HG02970 (cell line): ENCODE results near the gene CTTNBP2NL.
A peak's percentile ranks its signal among the peaks of the same experiment; 100 is the strongest.
"Not testable (repeated sequence)": the region's sequence is repeated elsewhere in the genome, so short reads cannot be mapped to it uniquely, and the experiment has no call there.

ENCODE experiments used
- ATAC-seq: cut with Tn5 transposase; IDR thresholded peaks from one replicate; pipeline ENCODE4 v1.9.1; 2021; ENCODE audit warnings: mild to moderate bottlenecking, moderate library complexity, moderate number of reproducible peaks; ENCODE audit not compliant: unreplicated experiment, low FRiP score

The CTTNBP2NL gene

DNA sequence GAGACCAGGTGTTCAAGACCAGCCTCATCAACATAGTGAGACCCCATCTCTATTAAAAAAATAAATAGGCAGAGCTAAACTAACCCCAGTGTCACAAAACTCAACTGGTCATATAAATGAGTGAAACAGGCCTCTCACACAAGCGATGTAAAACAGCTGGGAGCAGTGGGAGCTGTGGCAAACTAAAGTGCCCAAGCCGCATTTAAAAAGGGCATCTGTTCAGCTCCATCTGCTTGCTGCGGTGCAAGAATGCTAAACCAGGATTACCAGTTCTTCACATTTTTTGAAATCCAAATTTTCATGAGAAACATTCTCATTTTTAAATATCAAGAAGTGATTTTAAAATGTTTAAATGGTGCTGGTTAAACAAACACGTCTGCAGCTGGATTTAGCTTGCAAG lies 62.7 kb downstream of the CTTNBP2NL start:
- no peak for ATAC-seq

DNA sequence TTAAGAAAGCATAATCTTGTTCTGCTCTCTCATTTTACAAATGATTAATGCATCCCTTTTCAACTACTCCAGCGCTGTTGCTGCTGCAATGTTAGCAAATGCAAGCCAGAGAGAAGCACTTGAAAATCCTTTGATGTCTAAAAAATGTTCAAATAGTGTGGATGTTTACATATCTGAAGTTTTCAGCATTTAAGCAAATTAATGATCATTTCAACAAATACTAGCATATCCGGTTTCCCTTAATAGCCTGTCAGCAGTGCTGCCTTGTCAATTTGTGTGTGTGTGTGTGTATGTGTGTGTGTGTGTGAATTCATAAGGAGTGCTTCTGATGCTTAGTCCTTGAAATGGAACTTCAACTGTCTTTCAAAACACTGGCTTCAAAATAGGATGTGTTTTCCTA lies 64.6 kb downstream of the CTTNBP2NL start:
- no peak for ATAC-seq

GRCh38 chr1:112461200-112461871 lies 65.3 kb downstream of the CTTNBP2NL start:
- no peak for ATAC-seq

GRCh38 chr1:112462953-112463279 lies 66.9 kb downstream of the CTTNBP2NL start:
- ATAC-seq, result no peak

- no peak for ATAC-seq
Measured at GRCh38 chr1:112464501-112464900, 68.5 kb downstream of the CTTNBP2NL start.

- no peak for ATAC-seq
Measured at GRCh38 chr1:112465122-112465521, 69.1 kb downstream of the CTTNBP2NL start.

GRCh38 chr1:112466078-112466660 lies 70.2 kb downstream of the CTTNBP2NL start:
- ATAC-seq, result peak; percentile 78

DNA sequence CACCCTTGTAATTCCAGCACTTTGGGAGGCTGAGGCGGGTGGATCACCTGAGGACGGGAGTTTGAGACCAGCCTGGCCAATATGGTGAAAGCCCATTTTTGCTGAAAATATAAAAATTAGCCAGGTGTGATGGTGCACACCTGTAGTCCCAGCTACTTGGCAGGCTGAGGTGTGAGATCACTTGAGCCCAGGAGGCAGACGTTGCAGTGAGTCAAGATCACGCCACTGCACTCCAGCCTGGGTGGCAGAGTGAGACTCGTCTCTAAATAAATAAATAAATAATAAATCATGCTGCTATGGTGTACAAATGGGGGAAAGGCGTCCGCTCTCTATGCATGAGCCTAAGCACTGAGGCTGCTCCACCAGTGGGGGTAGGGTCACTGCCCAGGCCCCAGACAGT lies 74.3 kb downstream of the CTTNBP2NL start:
- not testable (repeated sequence) for ATAC-seq

DNA sequence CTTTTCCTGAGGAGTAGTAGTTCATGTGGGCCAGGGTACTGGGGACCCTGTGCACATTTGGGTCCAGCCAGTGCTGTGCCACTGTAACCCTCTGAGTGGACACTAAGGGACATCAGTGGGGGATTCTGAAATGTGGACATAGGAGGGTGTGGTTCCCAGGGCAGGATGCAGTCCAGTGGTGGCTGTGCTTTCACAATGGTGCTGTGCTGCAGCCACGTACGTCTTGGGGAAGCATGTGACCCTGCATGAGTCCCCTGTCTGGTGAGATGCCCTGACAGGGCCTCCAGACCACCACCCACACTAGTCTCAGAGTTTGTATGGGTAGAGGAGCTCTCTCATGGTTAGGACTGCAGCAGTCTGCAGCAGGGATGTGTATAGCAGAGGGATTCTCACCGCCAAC lies 75.0 kb downstream of the CTTNBP2NL start:
- ATAC-seq, result no peak

DNA sequence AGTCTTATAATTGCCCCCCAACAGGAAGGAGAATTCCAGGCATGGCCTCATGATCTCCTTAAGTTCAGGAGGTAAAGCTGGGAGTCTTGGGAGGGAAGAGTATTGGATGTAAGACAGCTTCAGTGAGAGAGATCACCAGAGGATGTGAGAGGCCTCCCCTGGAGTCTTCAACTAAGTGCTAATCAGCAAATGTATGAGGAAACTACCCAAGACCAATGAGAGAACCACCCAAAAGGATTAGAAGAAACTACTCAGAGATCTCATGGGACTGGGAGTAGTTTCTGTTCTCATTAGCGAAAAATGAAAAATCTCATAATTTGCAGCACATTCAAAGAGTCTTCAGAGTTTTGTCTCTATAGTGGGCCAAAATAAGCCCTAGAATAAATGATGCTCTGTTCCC lies 76.1 kb downstream of the CTTNBP2NL start:
- ATAC-seq, result no peak

DNA sequence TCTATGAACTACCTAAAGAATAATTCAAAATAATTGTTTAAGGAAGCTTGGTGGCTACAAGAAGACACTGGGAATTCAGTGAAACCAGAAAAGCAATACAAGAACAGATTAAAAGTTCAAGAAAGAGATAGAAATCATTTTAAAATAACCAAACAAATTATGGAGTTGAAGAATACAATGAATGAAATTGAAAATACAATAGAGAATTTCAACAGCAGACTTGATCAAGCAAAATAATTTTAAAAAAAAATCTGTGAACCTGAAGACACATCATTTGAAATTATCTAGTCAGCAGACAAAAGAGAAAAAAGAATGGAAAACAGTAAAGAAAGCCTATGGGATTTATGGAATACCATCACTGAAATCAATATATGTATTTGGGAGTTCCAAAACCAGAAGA lies 81.5 kb downstream of the CTTNBP2NL start:
- ATAC-seq, result no peak

- no peak for ATAC-seq
Measured at GRCh38 chr1:112478314-112478713, 82.3 kb downstream of the CTTNBP2NL start.

DNA sequence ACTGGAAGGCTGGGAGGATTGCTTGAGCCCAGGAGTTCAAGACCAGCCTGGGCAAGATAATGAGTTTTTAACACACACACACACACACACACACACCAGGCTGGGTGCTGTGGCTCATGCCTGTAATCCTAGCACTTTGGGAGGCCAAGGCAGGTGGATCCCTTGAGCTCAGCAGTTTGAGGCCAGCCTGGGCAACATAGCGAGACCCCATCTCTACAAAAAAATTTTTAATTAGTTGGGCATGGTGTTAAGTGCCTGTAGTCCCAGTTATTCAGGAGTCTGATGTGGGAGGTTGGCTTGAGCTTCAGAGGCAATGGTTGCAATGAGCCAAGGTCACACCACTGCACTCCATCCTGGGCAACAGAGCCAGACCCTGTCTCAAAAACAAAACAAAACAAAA lies 90.0 kb downstream of the CTTNBP2NL start:
- ATAC-seq, result not testable (repeated sequence)

- not testable (repeated sequence) for ATAC-seq
Measured at GRCh38 chr1:112487686-112488085, 91.7 kb downstream of the CTTNBP2NL start.

DNA sequence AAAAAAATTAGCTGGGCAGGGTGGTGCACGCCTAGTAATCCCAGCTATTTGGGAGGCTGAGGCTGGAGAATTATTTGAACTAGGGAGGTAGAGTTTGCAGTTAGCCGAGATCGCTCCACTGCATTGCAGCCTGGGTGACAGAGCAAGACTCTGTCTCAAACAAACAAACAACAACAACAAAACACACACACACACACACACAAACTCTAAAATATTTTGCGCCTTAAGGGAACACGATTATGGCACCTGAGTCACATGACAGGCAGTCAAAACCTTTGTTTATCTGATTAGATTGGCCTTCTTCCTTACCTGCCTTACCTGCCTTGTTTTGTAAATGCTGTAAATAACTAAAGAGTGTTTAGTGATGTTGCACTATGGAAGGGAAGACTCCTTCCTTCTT lies 92.1 kb downstream of the CTTNBP2NL start:
- no peak for ATAC-seq

DNA sequence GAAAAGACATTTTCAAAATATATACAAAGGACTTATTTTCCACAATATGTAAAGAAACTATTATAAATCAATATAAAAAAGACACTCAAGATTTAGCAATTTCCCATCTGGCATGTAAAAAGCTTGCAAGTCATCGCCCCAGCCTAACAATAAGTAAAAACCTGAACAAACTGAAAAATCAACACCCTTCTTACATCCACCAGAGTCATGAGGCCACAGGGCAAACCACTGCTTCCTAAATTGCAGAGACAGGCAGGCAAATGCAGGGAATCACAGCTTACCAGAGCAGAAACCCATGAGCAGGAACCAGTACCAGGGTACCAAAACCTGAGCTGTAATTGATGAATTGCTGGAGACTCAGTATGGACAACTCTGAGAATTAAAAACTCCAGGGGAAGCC lies 96.1 kb downstream of the CTTNBP2NL start:
- no peak for ATAC-seq

GRCh38 chr1:112493351-112493750 lies 97.3 kb downstream of the CTTNBP2NL start:
- ATAC-seq, result no peak

GRCh38 chr1:112496290-112496689 lies 100.3 kb downstream of the CTTNBP2NL start:
- no peak for ATAC-seq

- no peak for ATAC-seq
Measured at GRCh38 chr1:112501810-112502641, 106.0 kb downstream of the CTTNBP2NL start.

DNA sequence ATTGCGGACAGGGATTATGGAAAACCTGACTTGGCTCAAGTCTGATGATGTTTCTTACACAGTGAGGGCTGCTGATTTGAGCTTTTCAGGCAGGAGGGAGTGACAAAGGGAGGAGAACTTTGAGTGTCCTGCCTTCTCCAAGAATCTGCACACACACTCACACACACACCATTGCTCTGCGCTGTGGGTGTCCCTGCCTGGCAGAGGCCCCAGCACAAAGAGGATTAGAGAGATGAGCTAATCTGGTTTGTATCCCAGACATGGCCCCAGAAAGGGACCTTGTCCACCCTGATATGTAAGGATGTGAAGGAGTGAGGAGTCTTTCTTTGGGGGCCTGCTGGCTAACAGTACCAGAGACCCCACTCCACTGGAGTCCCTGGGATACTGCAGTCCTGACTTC lies 106.8 kb downstream of the CTTNBP2NL start:
- no peak for ATAC-seq

DNA sequence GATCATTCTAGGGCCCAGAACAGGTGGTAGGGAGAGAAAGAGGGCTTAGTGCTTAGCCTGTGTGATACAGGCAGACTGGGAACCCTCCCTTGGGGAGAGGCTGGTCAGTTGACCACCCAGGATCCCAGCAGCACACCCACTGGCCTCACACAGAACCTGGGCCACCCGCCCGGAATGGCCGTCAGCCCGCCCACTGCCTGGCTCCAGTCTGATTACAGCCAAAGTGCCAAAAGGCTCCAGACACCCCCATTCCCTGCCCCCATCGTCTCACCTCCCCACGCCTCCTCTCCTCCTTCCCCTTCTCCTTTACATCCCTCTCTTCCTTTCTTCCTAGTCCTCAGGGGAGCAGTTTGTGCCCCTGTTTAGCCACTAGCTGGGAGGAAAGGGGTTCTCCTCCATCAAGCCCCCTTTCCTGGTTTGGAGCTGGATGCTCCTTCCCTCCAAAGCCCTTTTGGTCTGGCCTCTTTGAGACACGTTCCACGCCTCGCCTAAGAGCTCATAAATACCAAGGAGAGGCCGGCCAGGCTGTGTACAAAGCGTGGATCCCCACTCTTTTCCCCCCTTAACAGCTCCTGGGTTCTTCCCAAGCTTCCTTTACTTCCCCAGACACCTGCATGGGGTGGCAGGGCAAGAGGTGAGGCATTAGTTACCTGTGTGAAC lies 108.1 kb downstream of the CTTNBP2NL start:
- ATAC-seq, result no peak
